AG04450 (cell line): ENCODE results near the gene MSL1. TPM values are rescaled to one million over a fixed set of nuclear protein-coding genes. Genes with fewer than 3 reads are reported as not detected.

Source experiments
- CTCF ChIA-PET: fragments of 300-600, 350-600 bp; formaldehyde crosslinking; extraction: SDS; loops from one replicate; lab custom pipeline; 2022; ENCODE audit warnings: antibody characterized with exemption, inconsistent platforms; lab: Charles Lee
- POLR2A ChIA-PET: fragments of 350-600 bp; formaldehyde crosslinking; extraction: SDS; loops from one replicate; lab custom pipeline; 2021; ENCODE audit warnings: antibody characterized with exemption, inconsistent platforms; lab: Yijun Ruan, JAX
- DNase-seq: peaks from one replicate; pipeline ENCODE4 v3.0.0-alpha.2; 2011; ENCODE audit warnings: low read depth, low spot score
- H3K27ac ChIP-seq: one replicate; pipeline ENCODE4 v1.5.1; 2012; ENCODE audit warnings: low read depth, low read length, control low read depth
- H3K27me3 ChIP-seq: one replicate; pipeline ENCODE4 v1.6.0; 2012; ENCODE audit warnings: low read length; ENCODE audit not compliant: control insufficient read depth, insufficient read depth
- H3K4me3 ChIP-seq: 2 replicates; pipeline ENCODE4 v1.5.1; 2011; ENCODE audit warnings: mild to moderate bottlenecking, low read depth, low read length, control low read depth
- H3K9me3 ChIP-seq: 2 replicates; pipeline ENCODE4 v1.5.1; 2012; ENCODE audit warnings: low read length; ENCODE audit not compliant: control insufficient read depth, insufficient read depth
- CTCF ChIP-seq: IDR thresholded peaks from 2 replicates; pipeline ENCODE4 v1.5.1; 2011; ENCODE audit warnings: low read depth, low read length, control low read depth, inconsistent platforms
- polyA plus RNA-seq: library from polyadenylated mRNA; depleted of rRNA; stranded (reverse); fragments of >200 nt; gene quantifications from 2 replicates; pipeline ENCODE4 v1.2.3, GENCODE V29; 2011

The MSL1 gene
- polyA plus RNA-seq, 1 experiment, result 92.2 TPM

GRCh38 chr17:40090237-40091119 lies 31.3 kb upstream of the MSL1 start:
- CTCF ChIA-PET, result interaction anchor here (0.6 to 2.2 kb wide), 4 partner anchors 16 to 64 kb away, joined by 4 to 10 read pairs (median 4); no protein-coding TSS in a partner anchor

GRCh38 chr17:40091691-40092397 lies 29.9 kb upstream of the MSL1 start:
- DNase-seq, result no peak
- Histone ChIP-seq H3K9me3 (no peaks in the 10 kb centered on the region; the same call in 1 of the 2 replicates), H3K27me3 (no peaks in the 10 kb centered on the region), H3K27ac (no peak overlapping the region), H3K4me3 (no peak overlapping the region)
- no peak for TF ChIP-seq CTCF
- ChIA-PET CTCF (interaction anchor here (0.7 to 4.5 kb wide), 2 partner anchors 17 to 21 kb away, joined by 3 to 16 read pairs; no protein-coding TSS in a partner anchor), POLR2A (interaction anchor here (0.6 to 1.8 kb wide), 5 partner anchors 9 to 81 kb away, joined by 3 to 6 read pairs (median 4); partner anchors contain the start of gene NR1D1)

More at GRCh38 chr17:40090237-40091119, 31.3 kb upstream of the MSL1 start:
- H3K27me3 ChIP-seq, result no peaks in the 10 kb centered on the region
- no peak overlapping the region for H3K27ac ChIP-seq
- no peaks in the 10 kb centered on the region; the same call in 1 of the 2 replicates for H3K9me3 ChIP-seq
- no peak for TF ChIP-seq CTCF
- POLR2A ChIA-PET, result interaction anchor here (1.4 kb wide), 1 partner anchor 9 kb away, joined by 4 read pairs; no protein-coding TSS in a partner anchor
- no peak for DNase-seq
- no peak overlapping the region for H3K4me3 ChIP-seq

- H3K9me3 ChIP-seq, result no peaks in the 10 kb centered on the region; the same call in 1 of the 2 replicates
- H3K27me3 ChIP-seq, result no peaks in the 10 kb centered on the region
- H3K4me3 ChIP-seq, result no peak overlapping the region
- ChIA-PET CTCF (interaction anchor here (0.9 to 4.5 kb wide), 3 partner anchors 17 to 58 kb away, joined by 3 to 16 read pairs (median 5); no protein-coding TSS in a partner anchor), POLR2A (interaction anchor here (1.0 to 1.8 kb wide), 5 partner anchors 8 to 76 kb away, joined by 3 to 6 read pairs (median 4); partner anchors contain the start of gene NR1D1)
- DNase-seq, result no peak
- TF ChIP-seq CTCF, result no peak
- no peak overlapping the region for H3K27ac ChIP-seq
Observed at GRCh38 chr17:40092581-40092980, 29.2 kb upstream of the MSL1 start.

GRCh38 chr17:40093005-40093579 lies 28.7 kb upstream of the MSL1 start:
- ChIA-PET POLR2A (interaction anchor here (1.5 to 1.8 kb wide), 3 partner anchors 18 to 75 kb away, joined by 4 read pairs; no protein-coding TSS in a partner anchor), CTCF (interaction anchor here (0.9 to 4.5 kb wide), 3 partner anchors 18 to 58 kb away, joined by 3 to 16 read pairs (median 5); no protein-coding TSS in a partner anchor)
- no peaks in the 10 kb centered on the region for H3K9me3 ChIP-seq
- no peak for TF ChIP-seq CTCF
- H3K27ac ChIP-seq, result no peak overlapping the region
- no peak overlapping the region for H3K4me3 ChIP-seq
- no peaks in the 10 kb centered on the region for H3K27me3 ChIP-seq
- no peak for DNase-seq
